SIG-M5 treated with dmso at 0.1 percent for 504 hours (cell line): ENCODE data around the gene ARVCF.
"Not testable (repeated sequence)": the region's sequence is repeated elsewhere in the genome, so short reads cannot be mapped to it uniquely, and the experiment has no call there.

ENCODE experiments used
- DNase-seq: peaks from one replicate; lab custom pipeline; 2025; ENCODE audit not compliant: unreplicated experiment; lab: John Stamatoyannopoulos, UW

The ARVCF gene

DNA sequence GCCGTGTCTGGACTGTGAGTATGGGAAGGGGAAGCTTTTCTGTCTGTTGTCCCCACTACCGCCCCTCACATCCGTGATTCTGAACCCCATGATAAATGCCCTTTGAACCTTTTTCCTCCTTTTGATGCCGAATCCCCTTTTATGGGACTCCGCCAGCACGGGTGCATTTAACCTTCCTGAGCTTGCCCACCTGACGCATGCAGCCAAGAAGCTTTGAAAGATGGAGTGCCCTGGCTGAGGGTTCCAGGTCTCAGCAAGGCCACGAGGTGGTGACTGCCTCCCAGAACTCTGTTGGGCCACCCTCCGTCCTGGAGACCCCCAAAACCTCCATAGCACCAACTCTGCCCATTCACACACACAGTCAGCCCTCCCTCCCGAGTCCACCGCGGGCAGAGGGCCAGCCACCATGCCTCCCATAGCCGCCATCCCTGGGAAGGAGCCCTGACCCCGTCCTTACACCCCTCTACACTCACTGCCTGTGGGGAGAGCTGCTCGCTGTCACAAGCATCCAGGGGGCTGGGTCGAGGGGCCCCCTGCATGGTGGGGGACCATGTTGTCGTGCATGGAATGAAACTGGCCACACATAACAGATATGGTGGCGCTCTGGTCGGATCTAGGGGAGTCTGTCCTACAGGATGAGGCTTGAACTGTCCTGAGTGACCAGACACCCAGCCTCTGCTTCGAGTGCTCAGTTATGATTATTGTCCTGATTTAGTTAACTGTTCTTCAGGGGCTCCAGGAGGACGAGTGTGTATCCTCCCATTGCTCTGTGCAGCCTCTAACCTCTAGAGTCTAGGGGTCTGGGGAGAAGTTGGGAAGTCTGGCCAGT, 75.9 kb downstream of the ARVCF start:
- DNase-seq = no peak

GRCh38 chr22:19937616-19938473, 78.8 kb downstream of the ARVCF start:
- DNase-seq = peak; percentile 43

GRCh38 chr22:19936513-19936912, 80.1 kb downstream of the ARVCF start:
- no peak for DNase-seq

GRCh38 chr22:19935123-19935718, 81.4 kb downstream of the ARVCF start:
- DNase-seq = not testable (repeated sequence)

DNA sequence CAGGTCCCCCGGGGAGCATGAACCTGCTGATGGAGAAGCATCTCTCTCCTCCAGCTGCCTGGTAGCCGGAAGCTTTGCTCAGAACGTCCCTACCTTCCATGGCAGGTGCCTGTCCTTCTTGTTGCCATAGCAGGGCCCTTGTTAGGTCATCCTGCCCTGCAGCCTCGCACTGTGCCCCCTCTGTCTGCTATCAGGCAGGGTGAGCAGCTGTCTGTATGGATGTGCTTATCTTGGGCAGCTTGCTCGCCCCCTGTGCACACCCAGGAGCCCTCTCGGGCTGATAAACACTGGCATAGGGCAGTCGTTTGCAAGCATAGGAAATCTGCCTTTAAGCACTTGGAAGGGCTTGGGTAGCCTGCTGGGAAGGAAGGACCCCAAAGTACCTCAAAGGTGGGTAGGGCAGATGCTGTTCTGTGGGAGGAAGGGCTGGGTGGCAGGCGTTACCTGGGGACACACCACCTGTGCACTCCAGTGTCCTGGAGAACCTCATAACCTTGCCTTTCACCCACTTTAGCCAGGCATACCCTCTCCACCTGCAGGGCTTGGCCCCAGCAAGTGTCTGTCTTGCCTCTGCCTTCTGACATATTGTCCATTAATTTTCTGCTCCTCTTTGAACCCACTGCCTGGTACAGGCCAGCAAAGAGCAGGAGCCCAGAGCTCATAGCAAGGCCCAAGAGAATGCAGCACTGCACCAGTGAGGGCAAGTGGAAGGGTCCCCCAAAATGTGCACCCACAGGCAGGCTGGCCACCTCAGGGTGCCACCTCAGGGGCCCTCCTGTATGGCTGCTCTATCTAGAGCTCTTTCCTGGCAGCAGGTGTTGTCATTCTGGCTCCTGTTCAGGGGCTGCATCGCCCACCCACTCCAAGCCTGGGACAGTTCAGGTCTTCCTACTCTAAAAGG, 83.0 kb downstream of the ARVCF start:
- no peak for DNase-seq

DNA sequence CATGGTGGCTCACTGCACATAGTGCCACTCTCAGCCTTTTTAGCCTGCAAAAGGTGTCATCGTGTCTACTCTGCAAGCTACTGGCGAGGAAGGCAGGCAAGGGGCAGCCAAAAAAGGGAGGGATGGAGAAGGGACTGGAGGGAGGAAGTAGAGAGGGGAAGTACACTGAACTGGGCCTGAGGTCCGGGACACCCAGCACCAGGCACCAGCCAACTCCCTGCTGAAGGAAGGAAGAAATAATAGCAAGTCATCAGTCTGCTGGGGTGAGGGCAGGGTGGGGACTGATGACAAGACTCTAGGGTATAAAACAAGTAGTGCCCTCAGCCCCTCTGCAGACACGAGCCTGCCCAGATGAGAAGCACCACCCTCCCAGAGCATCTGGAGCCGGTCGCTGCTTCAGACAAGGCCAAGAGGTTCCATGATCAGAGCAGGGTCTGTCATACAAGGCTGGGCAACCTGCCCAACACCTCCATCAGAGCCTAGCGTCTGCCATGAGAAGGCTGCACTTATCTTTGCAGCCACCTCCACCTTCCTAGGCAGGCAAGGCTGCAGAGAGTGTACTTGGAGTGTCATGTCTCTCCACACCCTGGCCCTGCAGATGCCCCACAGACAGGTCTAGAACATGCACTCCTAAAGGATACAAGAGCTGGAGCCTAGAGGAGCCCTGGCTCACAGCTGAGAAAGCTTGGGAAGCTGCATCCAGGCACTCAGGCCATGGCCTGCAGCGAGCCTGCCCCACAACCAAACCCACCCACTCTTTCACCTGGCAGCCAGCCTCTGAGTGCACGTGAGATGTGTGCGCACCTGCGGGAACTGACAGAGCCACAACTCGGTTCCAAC, 84.0 kb downstream of the ARVCF start:
- DNase-seq = peak; percentile 2

GRCh38 chr22:19931514-19931913, 85.1 kb downstream of the ARVCF start:
- no peak for DNase-seq

DNA sequence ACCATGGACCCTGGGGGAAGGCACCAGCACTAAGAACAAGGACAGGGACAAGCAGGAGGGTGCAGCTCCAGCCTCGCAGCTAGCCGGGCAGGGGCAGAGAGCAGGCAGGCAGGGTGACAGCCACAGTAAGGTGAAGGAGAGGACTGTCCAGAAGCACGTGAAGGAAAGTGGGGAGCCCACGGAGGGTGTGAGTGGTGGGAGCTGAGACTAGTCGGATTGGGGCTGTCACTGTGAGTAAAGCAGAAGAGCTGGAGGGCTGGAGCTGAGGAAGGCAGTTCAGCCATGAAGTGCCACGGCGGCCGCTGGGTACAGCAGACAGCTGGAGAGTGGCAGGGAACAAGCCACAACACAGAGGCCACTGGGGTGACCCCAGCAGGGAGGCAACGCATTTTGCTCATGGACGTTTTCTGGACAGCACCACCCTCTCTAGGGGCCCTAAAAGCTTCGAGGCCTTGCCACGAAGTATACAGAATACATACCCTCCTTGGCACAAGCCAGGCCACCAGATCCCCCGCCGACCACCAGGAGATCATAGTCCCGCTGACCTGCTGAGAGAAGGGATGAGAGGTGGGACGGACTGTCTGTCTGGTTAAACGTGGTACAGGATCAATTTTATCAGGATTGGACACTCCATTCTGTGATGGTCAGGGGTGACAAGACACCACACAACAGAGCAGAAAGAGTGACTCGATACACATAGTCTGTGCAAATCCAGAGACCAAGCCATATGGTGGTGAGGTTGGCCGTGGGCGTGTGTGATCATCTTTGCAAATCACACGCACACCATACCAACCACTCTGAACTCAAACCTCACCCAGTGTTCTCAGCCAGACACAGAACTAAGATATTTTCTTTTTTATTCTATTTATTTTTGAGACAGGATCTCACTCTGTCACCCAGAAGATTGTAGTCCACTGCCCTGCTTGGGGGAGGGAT, 85.8 kb downstream of the ARVCF start:
- no peak for DNase-seq

- DNase-seq = no peak
Measured at GRCh38 chr22:19929586-19930550, 86.8 kb downstream of the ARVCF start.

DNA sequence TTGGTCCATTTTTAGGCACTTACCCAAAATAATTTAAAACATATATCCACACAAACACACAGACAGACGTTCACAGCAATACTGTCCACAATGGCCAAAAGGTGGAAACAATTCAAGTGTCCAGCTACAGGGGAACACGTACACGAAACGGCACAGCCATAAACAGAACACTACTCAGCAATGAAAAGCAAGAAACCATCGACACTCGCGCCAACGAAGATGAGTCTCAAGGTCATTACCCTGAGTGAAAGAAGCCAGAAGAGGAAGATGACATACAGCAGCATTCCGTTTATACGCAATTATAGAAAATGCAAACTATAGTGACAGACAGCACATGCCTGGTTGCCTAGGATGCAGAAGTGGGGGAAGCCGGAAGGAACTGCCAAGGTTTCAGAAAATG, 88.4 kb downstream of the ARVCF start:
- no peak for DNase-seq

DNA sequence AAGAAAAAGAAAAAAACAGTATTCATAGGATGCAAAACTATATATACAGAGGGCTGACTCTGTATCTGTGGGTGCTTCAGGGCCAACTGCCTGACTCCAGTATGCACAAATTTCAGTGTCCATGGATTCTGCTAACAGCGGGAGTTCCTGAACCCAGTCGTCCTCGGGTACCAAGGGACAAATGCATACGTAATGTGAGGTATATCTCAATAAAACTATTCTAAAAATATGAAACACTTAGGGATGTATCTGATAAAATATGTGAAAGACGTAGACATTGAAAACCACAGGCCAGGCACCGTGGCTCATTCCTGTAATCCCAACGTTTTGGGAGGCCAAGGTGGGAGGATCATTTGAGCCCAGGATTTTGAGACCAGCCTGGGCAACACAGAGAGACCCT, 88.9 kb downstream of the ARVCF start:
- DNase-seq = no peak

GRCh38 chr22:19926028-19926427, 90.6 kb downstream of the ARVCF start:
- not testable (repeated sequence) for DNase-seq

DNA sequence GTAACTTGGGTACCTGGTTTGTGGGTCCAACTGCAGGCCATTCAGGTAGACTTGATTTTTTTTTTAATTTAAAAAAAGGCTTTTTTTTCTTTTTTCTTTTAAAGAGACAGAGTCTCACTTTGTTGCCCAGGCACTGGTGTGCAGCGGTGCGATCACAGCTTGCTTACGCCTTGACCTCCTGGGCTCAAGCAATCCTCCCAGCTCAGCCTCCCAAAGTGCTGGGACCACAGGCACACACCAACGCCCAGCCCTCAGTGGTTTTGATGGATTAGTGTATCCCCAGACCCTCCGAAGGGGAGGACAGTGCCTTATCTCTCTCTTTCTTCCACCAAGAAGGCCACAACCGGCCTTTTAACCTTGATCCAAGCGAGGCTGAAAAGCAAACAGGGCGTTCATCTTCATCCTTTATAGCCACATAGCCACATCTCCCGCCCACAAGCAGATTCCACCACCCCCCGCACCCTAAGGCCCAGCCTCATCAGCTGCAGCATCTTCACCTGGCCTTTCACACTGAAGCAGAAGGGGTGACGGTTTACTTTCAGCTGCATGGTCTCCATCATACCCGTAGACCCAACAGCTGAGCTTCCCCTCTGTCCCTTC, 92.6 kb downstream of the ARVCF start:
- no peak for DNase-seq

DNA sequence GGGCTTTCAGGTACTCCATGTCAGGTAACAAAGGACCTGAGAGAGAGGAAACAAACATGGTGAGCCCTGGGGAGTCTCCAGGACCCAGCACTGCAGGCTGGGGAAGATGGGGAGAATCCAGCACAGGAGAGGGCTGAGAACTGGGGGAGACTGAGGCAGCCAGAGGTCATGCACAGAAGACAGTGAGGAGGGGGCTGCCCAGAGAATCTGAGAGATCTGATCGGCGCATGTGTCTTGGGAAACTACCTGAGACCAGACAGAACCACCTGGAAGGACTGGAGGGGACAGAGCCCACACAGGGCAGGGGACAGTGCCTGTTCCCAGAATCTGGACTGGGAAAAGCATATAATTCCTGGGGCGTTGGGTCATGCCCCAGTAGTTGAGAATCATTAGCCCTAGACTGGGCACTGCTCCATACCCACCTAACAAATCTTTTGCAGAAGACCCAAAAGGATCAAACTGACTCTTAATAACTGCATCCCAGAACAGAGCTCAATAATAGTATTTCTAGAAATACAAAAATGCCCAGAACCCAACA, 95.0 kb downstream of the ARVCF start:
- DNase-seq = no peak
